HG02763 (cell line): Measurements from ENCODE around the gene FBXL16.

Experiments
- ATAC-seq: cut with Tn5 transposase; IDR thresholded peaks from one replicate; pipeline ENCODE4 v1.9.1; 2021; ENCODE audit warnings: mild to moderate bottlenecking, moderate library complexity; ENCODE audit not compliant: unreplicated experiment

Gene FBXL16

GRCh38 chr16:645852-646678 lies 59.5 kb downstream of the FBXL16 start:
- no peak for ATAC-seq

GRCh38 chr16:644556-644955 lies 61.0 kb downstream of the FBXL16 start:
- ATAC-seq: no peak

- no peak for ATAC-seq
Measured at GRCh38 chr16:643050-643368, 62.6 kb downstream of the FBXL16 start.
